Measurements from ENCODE around the gene KCND1.
A peak's percentile ranks its signal among the peaks of the same experiment; 100 is the strongest.

Gene KCND1

GRCh38 chrX:48956728-48957414, 14.8 kb downstream of the KCND1 start:
- no peaks in the 10 kb centered on the region; the same call in none of the 2 replicates for H3K36me3 ChIP-seq (ENCODE audit: control insufficient read depth, insufficient read depth, low read length)

DNA sequence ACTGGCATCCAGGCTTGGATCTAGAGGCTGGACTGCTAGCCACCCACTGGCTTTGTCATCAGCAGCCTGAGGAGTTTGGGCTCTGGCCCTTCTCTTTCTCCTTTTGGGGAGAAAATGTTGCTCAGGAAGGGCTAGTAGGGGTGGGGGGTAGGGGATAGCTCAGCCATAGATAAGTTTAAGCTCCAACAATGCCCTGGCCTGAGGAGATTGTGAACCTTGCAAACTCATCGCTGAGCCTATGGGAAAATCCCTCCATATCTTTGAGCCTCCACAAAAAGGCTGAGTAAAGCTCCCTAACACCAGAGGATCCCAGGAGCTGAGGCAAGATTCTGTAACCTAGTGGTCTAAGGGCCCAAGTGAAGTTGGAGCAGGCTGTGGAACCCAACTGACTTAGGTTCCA, 23.1 kb downstream of the KCND1 start:
- H3K4me3 ChIP-seq (replicated peaks; ENCODE audit: low read depth, low read length) = no peak overlapping the region
- H3K36me3 ChIP-seq (ENCODE audit: control insufficient read depth, insufficient read depth, low read length) = peaks cover 2% of the 10 kb centered on the region
- no peak for DNase-seq (ENCODE audit: extremely low read depth, insufficient read length)
- H3K27me3 ChIP-seq (replicated peaks; ENCODE audit: control insufficient read depth, insufficient read depth, low read length) = no peaks in the 10 kb centered on the region
- no peak for TF ChIP-seq CTCF (IDR thresholded peaks at IDR 0.05; ENCODE audit: insufficient read depth, low read length, poor library complexity, severe bottlenecking)

More at GRCh38 chrX:48956728-48957414, 14.8 kb downstream of the KCND1 start:
- TF ChIP-seq CTCF (IDR thresholded peaks at IDR 0.05; ENCODE audit: insufficient read depth, low read length, poor library complexity, severe bottlenecking) = no peak
- no peaks in the 10 kb centered on the region for H3K27me3 ChIP-seq (replicated peaks; ENCODE audit: control insufficient read depth, insufficient read depth, low read length)
- DNase-seq (ENCODE audit: extremely low read depth, insufficient read length) = peak; percentile 54
- peak overlapping the region; percentile 69 for H3K4me3 ChIP-seq (replicated peaks; ENCODE audit: low read depth, low read length)

- peaks cover 2% of the 10 kb centered on the region for H3K36me3 ChIP-seq (ENCODE audit: control insufficient read depth, insufficient read depth, low read length)
- H3K4me3 ChIP-seq (replicated peaks; ENCODE audit: low read depth, low read length) = no peak overlapping the region
- peak; percentile 91 for TF ChIP-seq CTCF (IDR thresholded peaks at IDR 0.05; ENCODE audit: insufficient read depth, low read length, poor library complexity, severe bottlenecking)
- no peak for DNase-seq (ENCODE audit: extremely low read depth, insufficient read length)
- no peaks in the 10 kb centered on the region for H3K27me3 ChIP-seq (replicated peaks; ENCODE audit: control insufficient read depth, insufficient read depth, low read length)
These were observed 25.9 kb downstream of the KCND1 start for GRCh38 chrX:48945517-48946348.

- H3K4me3 ChIP-seq (replicated peaks; ENCODE audit: low read depth, low read length) = no peak overlapping the region
- TF ChIP-seq CTCF (IDR thresholded peaks at IDR 0.05; ENCODE audit: insufficient read depth, low read length, poor library complexity, severe bottlenecking) = no peak
- DNase-seq (ENCODE audit: extremely low read depth, insufficient read length) = no peak
- no peaks in the 10 kb centered on the region; the same call in 1 of the 2 replicates for H3K36me3 ChIP-seq (ENCODE audit: control insufficient read depth, insufficient read depth, low read length)
- H3K27me3 ChIP-seq (replicated peaks; ENCODE audit: control insufficient read depth, insufficient read depth, low read length) = no peaks in the 10 kb centered on the region
These were observed 28.7 kb downstream of the KCND1 start for GRCh38 chrX:48942895-48943294.

- Histone ChIP-seq H3K4me3 (replicated peaks; ENCODE audit: low read depth, low read length) (no peak overlapping the region), H3K36me3 (ENCODE audit: control insufficient read depth, insufficient read depth, low read length) (no peaks in the 10 kb centered on the region; the same call in 1 of the 2 replicates), H3K27me3 (replicated peaks; ENCODE audit: control insufficient read depth, insufficient read depth, low read length) (no peaks in the 10 kb centered on the region)
- no peak for DNase-seq (ENCODE audit: extremely low read depth, insufficient read length)
- no peak for TF ChIP-seq CTCF (IDR thresholded peaks at IDR 0.05; ENCODE audit: insufficient read depth, low read length, poor library complexity, severe bottlenecking)
These were observed 31.2 kb downstream of the KCND1 start for GRCh38 chrX:48940404-48940955.
